GM18511 (cell line): ENCODE data around the gene ENOX1.
"Not testable (repeated sequence)": the region's sequence is repeated elsewhere in the genome, so short reads cannot be mapped to it uniquely, and the experiment has no call there.

Source experiments
- ATAC-seq: cut with Tn5 transposase; IDR thresholded peaks from one replicate; pipeline ENCODE4 v1.9.1; 2021; ENCODE audit warnings: mild to moderate bottlenecking, moderate library complexity; ENCODE audit not compliant: unreplicated experiment

ENOX1 gene

GRCh38 chr13:43185226-43185625 lies 601.5 kb downstream of the ENOX1 start:
- no peak for ATAC-seq

GRCh38 chr13:43180837-43181236 lies 605.9 kb downstream of the ENOX1 start:
- no peak for ATAC-seq

GRCh38 chr13:43180036-43180660 lies 606.6 kb downstream of the ENOX1 start:
- ATAC-seq = no peak

GRCh38 chr13:43171489-43171888 lies 615.3 kb downstream of the ENOX1 start:
- ATAC-seq = no peak

- no peak for ATAC-seq
Observed at GRCh38 chr13:43170506-43170905, 616.3 kb downstream of the ENOX1 start.

- ATAC-seq = not testable (repeated sequence)
Observed at GRCh38 chr13:43168434-43168833, 618.3 kb downstream of the ENOX1 start.

GRCh38 chr13:43167731-43168130 lies 619.0 kb downstream of the ENOX1 start:
- ATAC-seq = no peak

- ATAC-seq = no peak
Observed at GRCh38 chr13:43166644-43167457, 619.9 kb downstream of the ENOX1 start.
